GM21526 (cell line): ENCODE results near the gene GALNT4.

Experiments
- ATAC-seq: cut with Tn5 transposase; IDR thresholded peaks from one replicate; pipeline ENCODE4 v1.9.1; 2021; ENCODE audit warnings: moderate library complexity; ENCODE audit not compliant: unreplicated experiment, low FRiP score

The GALNT4 gene

DNA sequence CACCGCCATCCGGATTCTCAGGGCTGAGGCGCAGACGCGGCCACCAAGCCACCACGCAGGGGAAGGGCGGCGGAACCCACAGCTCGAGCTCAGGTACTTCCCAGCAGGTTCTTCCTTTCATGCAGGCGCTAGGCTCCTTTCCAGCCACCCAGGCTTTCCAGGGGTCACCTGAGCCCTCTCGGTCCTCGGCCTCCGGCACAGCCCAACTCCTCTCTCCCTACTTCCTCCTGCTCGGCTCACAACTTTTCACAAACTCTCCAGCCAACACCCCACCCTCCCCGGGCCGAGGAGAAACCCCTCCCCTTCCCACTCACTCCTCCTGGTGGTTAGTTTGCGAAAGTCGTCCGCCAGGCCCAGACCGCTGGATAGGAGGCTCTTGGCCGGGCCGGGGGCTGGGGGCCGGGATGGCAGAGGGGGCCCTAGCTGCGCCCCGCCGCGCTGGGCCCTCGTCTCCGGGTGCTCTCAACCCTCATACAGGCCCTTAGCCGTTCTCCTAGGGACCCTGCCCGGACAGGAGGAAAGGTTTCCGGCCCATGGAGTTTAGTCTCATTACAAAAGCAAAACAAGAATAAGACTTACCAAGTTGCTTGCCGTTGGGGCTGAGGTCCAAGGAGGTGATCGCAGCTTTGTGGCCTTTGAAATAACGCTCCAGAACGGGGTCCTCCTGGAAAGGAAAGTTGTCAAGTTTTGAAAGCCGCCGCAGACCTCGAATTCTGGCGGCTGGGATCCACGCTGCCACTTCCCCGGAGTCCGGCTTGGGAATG, at the start of gene GALNT4:
Gene GALNT4, minus strand, starts transcription at position 256 of the 764 bp plus-strand sequence. Its CDS starts 247 bp downstream, at position 9.
- ATAC-seq = peak; percentile 78

DNA sequence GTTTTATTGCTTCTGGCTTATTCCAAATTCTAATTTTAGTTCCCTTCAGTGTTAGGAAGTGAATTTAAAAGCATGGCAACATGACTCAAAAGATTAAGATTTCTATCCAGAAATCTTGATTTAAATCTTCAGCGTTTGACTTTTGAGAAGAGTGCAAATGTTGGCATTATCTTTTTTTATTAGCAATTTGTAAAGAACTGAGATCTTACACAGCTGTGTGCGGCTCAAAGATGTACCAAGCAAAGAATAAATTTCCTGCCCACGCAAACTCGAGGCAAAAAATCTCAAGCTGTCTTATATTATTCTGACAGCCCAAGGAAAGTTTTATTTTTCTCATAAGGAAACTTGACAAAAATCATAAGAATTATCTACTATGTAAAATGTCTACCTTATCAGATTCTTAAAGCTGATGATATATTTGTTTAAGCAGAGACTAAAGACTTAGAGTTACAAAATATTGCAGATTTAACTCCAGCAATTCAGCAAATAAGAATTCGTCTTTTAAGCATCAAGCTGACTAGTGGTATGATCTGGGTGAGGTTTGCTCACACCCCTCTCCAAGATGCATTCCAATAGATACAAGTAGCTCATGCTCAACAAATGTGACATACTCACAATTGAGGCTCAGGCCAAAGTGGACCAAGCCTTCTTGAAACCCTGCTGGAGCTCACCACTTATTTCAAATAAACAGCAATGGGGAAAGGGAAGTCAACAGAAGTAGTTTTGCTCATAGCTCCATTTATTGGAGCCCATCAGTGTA, 48.6 kb upstream of the GALNT4 start:
- no peak for ATAC-seq

DNA sequence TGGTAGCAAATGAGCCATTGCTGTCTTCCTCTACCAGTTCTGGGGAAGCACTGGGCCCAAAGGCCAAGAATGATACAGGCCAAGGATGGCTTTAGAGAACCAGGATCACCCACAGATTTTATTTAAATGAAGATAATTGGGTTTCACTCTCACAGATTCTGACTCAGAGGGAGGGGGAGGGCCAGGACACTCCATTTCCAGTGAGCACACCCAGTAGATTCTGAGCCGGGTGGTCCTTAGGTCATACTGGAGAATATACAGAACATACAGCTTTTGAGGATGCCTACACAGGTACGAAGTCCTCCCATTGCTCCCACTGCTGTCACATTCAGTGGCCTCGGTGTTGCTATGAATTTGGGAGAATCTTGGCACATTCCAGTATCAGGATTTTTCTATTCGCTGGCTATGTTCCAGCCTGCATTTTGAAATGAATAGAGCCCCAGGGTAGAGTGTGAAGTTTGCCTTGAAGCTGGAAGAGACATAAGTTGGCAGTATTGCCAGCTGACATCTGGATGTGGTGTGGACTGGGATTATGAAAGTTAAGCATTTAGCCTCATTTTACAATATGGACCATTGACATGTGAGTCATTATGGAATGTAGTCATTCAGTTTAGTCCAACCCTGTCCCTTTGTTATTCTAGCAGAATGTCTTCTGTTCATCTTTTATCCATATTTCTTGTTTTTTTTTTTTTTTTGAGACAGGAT, 47.0 kb upstream of the GALNT4 start:
- no peak for ATAC-seq

DNA sequence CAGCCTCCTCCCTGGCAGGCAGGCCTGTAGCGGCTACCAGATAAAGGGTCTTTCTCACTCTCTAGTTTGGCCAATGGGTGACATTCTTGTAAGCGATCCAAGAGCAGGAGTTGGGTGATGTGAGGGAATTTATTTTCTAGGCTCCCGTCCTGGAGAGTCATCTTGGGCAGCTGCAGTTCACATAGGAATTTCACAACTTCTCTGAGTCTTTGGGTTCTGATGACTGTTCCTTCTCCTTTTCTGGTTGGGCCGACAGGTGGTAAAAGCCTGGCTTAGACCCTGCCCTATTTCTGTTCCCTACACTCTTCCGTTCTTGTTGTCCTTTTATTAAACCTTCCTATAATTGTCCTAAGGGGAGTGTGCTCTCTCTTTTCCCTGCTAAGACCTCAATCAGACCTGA, 43.9 kb upstream of the GALNT4 start:
- ATAC-seq = no peak

DNA sequence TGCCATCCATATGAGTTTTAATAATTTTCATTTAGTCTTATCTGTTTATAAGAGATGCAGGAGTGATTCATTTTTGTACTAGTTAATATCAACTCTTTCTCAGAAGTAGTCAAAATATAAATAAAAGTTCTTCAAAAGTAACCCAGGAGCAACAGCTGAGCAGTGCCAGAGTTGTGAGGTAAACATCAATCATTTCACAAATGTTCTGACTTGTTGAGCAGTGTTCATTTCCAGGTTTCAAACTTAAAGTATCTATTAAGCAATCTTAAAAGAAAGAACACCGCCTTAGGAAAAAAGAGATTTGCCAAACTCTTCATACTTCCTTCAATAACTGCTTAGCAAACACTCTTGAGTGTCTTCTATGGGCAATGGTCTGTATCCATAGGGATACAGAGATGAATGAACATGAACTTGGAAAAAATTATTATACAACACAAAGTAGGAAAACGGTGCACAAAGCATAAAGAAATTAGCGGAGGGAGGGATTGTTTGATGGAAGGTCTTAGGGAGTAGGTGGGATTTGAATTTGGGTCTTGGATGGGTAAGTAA, 43.2 kb upstream of the GALNT4 start:
- ATAC-seq = no peak

DNA sequence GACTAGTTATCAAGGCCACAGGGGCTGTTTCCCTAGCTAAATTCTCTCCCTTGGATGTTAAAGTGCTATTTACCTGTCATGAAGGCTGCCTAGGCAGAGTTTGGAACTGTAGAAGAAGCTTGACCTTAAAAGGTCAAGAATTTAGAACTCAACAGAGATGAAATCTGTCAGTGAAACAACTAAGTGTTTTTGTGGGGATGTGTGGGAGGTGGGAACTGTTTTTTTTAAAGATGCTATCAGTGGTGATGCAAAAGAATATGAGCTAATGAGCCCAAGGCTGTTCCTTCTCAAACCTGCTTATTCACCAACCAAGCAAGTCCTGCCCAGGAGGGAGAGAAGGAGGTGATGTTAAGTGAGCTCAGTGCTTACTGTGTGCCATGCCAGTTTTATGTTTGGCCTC, 42.0 kb upstream of the GALNT4 start:
- ATAC-seq = no peak

DNA sequence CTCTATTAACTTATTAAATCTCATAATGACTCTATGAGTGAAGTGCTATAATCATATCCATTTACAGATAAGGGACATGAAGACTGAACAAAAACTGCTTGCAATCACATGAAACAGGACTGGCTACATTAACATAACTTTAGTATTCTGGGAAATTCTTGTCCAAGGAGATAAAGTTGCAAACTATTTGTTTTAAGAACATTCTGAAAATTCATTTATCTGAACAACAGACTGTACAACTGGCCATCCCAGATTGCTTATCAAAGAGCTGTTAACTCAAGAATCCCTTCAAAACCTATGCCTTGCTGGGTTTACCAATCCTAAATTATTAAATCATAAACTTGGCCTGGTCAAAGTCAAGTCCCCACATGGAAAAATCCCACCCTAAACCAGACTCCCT, 40.4 kb upstream of the GALNT4 start:
- no peak for ATAC-seq

DNA sequence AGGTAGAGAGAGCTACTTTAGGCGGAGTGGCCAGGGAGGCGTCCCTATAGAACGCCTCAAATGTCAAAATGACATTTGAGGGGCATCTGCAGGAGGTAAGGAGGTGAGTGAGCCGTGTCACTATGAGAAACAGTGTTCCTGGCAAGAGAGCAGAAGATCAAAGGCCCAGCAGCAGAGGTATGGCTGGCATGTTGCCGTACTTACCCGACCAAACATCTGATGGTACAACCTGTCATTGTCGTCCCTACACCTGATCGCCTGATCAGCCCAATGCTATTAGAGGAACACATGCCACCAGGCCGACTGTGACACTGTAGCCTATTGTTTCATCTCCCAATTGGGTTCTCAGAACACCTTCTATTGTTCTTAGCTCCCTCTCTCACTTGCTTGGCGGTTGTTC, 35.2 kb upstream of the GALNT4 start:
- no peak for ATAC-seq

DNA sequence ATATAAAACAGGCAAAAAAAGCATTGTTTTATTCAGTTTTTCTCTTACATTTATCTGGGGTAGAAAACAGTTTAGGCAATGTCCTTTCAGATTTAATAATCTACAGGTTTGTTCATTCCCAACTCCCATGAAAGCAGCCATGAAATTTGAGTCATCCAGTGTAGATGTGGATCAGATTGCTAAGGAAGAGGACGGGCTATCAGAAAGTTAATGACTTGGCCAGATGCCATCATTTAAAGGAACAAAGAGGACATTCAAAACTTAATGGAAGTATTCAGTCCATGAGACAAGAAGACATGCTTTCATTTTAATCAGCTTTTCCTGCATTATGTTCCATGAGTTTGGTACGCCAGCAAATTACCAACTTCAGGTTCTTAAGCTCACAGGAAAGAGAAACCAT, 32.4 kb upstream of the GALNT4 start:
- no peak for ATAC-seq

DNA sequence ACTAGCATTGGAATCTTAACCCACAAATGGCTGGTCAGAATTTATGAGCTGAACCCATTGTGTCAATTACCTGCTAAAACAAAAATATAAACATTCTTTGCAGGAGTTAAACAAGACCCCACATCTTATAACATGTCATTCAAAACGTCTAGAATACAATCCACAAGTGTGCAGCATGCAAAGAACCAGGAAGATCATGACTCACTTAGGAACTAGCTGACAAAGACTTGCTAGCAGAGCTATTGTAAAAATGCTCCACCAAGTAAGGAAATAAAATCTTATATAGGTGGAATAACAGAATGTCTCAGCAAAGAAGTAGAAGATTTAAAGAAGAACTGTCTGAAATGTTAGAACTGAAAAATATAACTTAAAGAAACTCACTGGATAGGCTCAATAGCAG, 27.8 kb upstream of the GALNT4 start:
- ATAC-seq = no peak

DNA sequence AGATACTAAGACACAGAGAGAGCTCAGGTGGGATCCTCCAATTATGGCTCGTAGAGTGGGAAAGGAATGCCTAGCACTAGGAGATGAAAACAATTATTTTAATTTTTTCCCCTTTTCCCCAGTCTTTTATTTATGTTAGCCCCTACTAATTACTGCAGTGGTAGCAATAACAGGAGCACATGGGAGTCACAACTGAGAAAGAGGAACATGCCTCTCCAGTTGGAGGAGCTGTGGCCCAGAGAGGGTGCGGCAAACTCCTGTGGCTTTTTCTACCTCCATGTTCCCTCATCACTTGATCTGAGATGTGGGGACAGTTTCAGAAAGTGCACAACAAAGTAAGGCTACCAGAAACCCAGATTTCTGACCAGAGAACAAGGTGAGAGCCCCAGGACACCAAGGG, 27.2 kb upstream of the GALNT4 start:
- no peak for ATAC-seq

DNA sequence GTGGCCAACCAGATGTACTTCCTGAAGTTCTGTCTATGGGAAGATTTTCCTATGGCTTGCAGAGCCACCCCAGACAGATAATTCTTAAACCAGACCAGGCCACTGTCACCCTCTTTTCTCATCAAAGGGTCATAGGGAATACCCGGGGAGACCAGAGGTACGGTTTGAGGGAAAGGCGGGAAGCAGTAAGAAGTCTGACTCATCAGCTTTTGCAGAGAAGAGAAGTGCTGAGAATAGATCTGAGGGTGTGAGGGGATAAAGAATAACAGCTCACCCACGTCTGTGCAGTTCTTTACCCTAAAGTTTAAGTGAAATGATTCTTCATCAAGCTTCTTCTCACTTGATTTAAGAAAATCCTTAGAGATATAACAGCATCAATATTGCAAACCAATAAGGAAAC, 22.5 kb upstream of the GALNT4 start:
- no peak for ATAC-seq

DNA sequence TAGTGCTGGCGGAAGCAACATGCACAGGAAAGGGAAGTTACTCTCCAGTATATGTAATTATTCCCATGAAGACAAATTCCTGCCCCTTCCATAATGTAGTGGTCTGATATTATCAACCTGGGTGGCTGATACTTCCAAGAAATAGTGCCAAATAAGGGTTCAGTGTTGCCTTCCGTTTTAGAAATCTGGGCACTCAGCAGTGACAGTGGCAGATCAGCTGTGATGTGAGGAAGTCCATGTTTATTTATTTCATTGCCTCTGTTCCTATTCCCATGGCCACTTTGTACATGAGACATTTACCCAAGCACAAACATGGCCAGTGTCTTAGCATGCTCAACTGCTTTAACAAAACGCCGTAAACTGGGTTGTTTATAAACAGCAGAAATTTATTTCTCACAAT, 21.6 kb upstream of the GALNT4 start:
- ATAC-seq = no peak

DNA sequence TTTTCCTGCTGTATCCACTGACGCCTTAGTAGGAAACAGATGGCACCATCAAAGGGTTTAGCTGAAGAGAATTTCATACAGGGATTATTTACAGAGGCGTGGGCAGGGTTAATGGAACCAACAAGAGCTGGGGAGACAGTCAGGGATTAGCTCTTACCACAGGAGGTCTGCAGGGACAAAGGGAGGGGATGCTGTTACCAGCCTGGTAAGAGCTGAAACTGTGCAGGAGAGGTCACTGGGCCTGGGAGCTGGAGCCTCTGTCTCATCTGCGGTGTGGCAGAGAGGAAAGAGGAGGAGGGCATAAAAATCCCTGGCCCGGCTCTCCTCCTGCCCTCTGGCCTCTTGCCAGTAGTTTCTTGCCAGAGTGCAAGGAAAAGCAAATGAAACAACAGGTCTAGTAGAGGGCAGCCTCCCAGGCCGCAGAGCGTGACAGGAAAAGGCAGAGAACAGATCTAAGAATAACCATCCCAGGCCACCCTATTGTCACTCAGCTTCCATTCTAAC, 20.1 kb upstream of the GALNT4 start:
- ATAC-seq = no peak

DNA sequence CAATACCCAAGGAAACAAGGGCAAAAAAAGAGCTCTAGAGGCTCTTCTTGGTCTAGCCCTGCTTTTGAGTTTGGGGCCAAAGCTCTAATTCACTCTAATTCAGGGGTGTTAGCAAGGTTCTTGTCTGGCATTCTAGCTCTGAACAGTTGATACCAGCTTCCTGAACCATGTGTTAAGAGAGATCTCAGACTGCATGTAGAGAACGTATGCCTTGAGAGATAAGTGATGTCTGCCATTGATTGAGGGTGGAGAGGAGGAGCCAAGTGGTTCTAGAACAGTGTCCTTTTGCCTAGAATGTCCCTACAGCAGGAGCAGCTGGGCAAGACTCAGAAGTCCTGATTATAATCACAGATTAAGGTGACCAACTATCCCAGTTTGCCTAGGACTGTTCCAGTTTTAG, 19.4 kb upstream of the GALNT4 start:
- no peak for ATAC-seq

DNA sequence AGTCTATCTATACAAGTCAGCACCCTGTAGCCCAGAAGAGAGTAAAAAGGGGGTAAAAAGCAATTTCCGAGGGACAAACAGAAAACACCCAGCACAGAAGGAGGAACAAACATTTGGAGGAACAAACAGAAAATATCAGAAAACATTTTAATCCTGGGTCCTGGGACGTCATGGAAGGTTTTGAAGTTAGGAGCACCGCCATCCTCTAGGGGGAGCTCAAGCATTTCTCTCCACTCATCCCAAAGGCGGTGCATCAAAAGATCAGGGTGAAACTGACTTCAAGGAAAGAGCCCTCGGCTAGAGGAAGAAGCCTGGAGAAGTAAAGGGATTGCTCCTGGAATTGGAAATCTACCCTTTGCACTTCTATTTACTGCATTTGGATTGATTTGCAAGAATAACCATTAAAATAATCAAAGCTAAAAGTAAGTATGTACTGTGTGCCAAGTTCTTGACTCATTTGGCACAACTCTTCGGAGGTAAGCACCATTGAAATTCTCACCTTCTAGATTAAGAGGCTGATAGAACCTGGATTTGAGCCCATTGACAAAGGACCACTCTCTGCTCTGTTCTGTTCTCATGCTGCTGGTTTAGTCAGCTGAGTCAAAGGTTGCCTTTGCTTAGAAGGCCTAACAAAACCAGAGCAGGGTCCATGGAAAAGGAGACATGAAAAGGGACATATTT, 18.5 kb upstream of the GALNT4 start:
- ATAC-seq = peak; percentile 81

DNA sequence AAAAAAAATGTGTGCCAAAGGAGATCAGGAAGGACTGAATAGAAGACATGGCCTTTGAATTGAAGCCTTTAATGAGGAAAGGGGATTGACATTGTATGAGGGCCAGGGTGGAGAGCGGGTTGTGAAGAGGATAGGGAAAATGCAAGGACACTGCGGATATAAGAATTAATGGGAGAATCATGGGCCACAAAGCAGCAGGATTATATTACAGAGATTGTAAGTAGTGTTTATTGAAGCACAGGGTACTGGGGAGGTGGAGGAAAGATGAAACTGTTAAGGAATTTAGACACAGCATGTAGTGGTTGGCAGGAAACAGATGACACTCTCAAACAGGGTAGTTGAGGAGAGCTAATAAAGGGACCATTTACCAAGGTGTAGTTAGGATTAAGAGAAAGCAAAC, 17.6 kb upstream of the GALNT4 start:
- ATAC-seq = no peak

DNA sequence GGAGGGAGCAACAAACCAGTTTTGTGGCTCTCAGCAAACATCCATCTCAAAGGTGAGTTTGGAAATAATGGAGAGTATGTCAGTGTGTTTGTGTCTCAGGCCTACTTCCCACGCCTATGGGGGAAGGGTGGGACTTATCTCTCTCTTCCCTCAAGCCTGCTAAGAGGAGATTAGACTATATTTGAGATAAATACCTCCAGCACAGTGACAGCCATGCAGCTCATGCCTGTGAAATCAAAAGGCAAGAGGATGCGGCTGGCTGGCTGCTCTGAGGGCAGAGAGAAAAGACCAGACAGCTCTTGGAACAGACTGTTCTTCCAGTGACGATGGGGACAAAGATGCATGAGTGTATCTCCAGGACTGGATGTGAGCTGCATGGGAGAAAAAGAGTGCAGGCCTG, 16.0 kb upstream of the GALNT4 start:
- ATAC-seq = no peak

DNA sequence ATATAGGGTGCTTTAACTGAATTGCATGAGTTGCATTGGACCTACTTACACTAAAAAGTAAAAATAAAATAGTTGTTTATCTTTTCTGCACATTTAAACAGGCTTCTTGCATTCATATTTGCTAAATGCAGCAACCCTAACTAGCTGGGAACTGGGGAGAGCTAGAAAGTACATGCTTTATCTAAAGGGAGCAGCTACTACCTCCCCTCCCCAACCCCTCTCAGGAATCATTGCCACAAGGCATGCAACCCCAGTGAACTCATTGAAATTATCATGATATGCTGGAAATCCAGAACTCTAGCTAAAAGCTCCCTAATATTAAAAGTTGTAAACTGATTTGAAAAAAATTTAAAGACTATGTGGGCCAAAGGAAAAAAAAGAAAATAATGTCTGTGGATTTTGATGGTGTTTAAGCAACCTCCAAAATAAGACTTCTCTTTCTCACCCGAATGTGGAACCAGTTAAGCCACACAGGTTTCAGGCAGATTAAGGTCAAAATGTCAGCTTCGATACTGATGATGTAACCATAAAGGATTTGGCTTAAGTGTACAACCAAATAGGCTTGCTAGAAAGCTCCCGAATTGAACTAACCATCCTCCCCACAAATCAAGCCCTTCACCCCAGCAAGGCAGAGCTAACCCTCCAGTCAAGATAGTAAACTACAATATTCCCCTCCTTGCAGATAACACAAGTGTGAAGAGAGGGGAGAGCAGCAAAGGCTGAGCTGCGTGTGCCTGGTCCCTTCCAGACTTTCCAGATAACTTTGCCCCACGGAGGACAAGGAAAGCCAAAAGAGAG, 15.0 kb upstream of the GALNT4 start:
- ATAC-seq = no peak

DNA sequence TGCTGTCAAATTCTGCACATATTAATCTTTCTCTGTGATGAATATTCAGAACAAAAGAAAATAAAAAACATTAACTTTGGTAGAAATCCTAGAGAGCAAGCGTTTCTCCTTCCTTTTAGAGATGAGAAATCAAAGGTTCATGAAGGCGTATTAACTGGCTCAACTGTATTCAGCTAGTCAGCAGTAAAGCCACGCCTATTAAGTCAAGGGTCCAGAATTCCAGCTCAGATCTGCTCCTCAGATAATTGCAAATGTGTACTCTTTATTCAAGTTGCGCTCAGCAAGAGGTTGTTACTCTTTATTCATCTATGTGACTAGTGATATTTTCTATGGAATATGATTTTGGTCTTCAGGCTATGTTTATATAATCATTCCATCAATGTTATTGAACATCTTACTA, 14.3 kb upstream of the GALNT4 start:
- no peak for ATAC-seq
